Stimulated activated CD8-positive, alpha-beta memory T cell treated with anti-CD3 and anti-CD28 coated beads, Interleukin-15, amount 100 ng/mL, for 1 hour (primary cell): Measurements from ENCODE around the gene NDUFV1.
A peak's percentile ranks its signal among the peaks of the same experiment; 100 is the strongest.
"Not testable (repeated sequence)": the region's sequence is repeated elsewhere in the genome, so short reads cannot be mapped to it uniquely, and the experiment has no call there.

Experiments
- DNase-seq: peaks from one replicate; pipeline ENCODE4 v3.0.0-alpha.2; 2020; ENCODE audit warnings: low read depth

The NDUFV1 gene

DNA sequence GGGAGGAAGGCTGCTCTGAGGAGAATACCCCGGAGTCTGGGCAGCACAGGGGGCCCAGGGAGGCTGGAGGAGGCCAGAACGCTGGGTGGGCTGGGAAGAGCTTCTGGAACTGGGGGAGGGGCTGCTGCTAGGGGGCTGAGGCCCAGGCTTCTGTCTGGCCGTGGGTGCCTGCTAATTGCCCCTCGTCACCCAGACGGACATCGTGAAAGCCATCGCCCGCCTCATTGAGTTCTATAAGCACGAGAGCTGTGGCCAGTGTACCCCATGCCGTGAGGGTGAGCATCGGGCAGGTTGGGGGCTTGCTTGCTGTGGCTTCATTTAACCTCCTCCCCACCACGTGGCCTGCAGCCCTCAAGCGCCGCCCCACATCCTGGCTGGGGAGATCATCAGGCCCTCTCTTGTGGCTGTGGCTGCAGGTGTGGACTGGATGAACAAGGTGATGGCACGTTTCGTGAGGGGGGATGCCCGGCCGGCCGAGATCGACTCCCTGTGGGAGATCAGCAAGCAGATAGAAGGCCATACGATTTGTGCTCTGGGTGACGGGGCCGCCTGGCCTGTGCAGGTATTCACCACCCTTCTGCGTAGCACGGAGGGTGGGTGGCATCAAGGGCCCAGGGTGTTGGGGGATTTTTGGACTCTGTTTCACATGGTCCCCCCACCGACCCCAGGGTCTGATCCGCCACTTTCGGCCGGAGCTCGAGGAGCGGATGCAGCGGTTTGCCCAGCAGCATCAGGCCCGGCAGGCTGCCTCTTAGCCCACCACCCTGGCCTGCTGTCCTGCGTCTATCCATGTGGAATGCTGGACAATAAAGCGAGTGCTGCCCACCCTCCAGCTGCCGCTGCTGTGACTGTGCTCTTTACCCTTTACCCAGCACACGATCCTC, 5.2 kb downstream of the NDUFV1 start:
- no peak for DNase-seq

DNA sequence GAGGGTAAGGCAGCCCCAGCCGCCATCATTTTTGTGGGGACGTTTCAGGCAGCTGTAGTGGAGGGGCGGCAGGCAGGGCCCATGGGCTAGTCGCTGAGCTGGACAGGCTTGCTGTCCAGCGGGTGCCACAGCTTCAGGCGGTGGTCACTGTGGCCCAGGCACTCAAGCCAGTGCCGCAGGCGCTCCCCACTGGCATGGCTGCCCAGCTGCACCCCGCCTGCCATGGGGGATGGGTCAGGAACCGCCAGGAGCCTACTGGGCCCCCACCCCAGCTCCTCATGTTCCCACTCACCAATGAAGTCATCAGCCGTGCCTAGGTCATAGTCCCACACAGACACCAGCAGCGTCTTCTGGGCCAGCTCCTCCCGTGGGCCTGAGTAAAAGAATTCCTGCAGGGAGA, 6.0 kb downstream of the NDUFV1 start:
- no peak for DNase-seq

- no peak for DNase-seq
Measured at GRCh38 chr11:67613313-67613959, 6.7 kb downstream of the NDUFV1 start.

GRCh38 chr11:67613960-67614715, 7.4 kb downstream of the NDUFV1 start:
- peak; percentile 68 for DNase-seq

GRCh38 chr11:67614730-67615714, 8.3 kb downstream of the NDUFV1 start:
- DNase-seq = no peak

DNA sequence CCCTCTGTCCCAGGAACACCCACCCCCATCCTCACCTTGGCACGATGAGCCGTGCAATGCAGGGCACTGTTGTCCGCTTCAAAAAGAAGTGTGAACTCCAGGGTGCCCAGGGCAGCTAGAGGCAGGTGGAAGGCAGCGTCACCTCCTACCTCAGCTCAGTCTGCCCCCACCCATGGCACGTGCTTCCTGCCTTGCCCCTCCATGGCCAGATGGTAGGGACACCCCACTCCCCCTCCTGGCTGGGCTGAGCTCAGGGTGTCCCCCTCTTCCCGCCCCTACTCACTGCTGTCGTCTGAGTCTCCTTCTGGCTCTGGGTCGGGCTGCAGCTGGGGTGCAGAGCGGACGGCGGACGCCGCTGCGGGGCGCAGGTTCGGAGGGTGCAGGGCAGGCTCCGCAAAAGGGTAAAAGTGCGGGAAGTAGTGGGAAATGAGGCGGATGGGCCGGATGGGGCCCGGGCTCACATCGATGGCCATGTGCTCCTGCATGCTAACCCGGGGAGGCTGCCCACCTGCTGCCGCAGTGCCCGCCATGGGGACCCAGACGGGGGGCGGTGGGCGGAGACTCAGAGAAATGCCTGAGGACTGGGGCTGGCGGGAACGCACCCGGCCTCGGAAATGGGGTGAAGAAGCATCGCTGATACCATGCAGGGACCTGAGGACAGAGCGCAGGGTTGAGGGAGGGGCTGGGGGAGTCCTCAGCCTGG, 9.1 kb downstream of the NDUFV1 start:
- no peak for DNase-seq

- DNase-seq = no peak
Measured at GRCh38 chr11:67616431-67617242, 9.9 kb downstream of the NDUFV1 start.

- no peak for DNase-seq
Measured at GRCh38 chr11:67617243-67617953, 10.7 kb downstream of the NDUFV1 start.

GRCh38 chr11:67618901-67619659, 12.3 kb downstream of the NDUFV1 start:
- not testable (repeated sequence) for DNase-seq

DNA sequence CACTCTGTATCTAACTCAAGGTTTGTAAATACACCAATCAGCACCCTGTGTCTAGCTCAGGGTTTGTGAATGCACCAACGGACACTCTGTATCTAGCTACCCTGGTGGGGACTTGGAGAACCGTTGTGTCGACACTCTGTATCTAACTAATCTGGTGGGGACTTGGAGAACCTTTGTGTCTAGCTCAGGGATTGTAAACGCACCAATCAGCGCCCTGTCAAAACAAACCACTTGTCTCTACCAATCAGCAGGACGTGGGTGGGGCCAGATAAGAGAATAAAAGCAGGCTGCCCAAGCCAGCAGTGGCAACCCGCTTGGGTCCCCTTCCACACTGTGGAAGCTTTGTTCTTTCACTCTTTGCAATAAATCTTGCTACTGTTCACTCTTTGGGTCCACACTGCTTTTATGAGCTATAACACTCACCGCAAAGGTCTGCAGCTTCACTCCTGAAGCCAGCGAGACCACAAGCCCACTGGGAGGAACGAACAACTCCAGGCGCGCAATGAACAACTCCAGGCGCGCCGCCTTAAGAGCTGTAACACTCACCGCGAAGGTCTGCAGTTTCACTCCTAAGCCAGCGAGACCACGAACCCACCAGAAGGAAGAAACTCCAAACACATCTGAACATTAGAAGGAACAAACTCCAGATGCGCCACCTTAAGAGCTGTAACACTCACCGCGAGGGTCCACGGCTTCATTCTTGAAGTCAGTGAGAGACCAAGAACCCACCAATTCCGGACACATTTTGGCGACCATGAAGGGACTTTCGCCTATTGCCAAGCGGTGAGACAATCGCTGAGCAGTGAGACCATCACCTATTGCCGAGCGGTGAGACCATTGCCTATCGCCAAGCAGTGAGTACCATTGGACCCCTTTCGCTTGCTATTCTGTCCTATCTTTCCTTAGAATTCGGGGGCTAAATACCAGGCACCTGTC, 13.2 kb downstream of the NDUFV1 start:
- not testable (repeated sequence) for DNase-seq

DNA sequence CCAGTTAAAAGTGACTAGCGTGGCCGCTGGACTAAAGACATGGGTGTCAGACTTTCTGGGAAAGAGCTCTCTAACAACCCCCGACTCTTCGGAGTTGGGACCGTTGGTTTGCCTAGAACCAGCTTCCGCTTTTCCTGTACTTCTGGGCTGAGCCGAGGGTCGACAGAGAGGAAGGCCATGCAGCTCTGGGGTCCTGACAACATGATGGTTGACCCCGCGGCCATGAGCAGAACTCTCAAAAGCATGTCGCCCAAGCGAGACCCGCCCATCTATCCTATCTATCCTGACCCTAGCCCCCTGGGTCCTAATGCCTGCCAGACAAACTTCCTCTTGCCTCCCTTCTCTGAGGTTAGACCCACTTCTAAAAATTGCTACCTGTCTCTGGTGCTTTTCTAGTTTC, 13.9 kb downstream of the NDUFV1 start:
- not testable (repeated sequence) for DNase-seq

DNA sequence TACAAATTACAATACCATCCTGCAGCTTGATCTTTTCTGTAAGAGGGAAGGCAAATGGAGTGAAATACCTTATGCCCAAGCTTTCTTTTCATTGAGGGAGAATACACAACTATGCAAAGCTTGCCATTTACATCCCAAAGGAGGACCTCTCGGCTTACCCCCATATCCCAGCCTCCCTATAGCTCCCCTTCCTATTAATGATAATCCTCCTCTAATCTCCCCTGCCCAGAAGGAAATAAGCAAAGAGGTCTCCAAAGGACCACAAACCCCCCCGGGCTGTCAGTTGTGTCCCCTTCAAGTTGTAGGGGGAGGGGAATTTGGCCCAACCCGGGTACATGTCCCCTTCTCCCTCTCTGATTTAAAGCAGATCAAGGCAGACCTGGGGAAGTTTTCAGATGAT, 15.2 kb downstream of the NDUFV1 start:
- DNase-seq = not testable (repeated sequence)

- DNase-seq = not testable (repeated sequence)
Measured at GRCh38 chr11:67622905-67623304, 16.2 kb downstream of the NDUFV1 start.

DNA sequence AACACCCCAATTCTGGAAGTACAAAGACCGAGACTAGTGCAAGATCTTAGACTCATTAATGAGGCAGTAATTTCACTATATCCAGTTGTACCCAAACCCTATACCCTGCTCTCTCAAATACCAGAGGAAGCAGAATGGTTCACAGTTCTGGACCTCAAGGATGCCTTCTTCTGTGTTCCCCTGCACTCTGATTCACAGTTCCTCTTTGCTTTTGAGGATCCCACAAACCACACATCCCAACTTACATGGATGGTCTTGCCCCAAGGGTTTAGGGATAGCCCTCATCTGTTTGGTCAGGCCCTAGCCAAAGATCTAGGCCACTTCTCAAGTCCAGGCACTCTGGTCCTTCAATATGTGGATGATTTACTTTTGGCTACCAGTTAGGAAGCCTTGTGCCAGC, 17.1 kb downstream of the NDUFV1 start:
- DNase-seq = not testable (repeated sequence)

GRCh38 chr11:67626131-67626833, 19.5 kb downstream of the NDUFV1 start:
- not testable (repeated sequence) for DNase-seq

DNA sequence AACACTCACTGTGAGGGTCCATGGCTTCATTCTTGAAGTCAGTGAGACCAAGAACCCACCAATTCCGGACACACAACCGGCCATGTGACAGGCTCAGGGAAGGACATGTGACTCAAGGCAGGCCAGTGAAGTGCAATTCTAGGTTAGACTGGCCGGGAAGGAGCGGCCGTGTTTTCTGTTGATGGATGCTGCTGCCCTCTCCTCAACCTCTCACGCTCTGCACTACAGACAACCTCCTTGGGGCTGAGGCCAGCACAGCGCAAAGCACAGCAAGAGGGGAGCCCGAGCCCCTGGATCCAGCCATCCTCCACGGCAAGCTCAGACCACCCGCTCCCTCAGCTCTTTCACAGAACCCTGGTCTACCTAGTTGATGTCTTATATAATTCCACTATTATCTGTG, 20.2 kb downstream of the NDUFV1 start:
- DNase-seq = no peak

DNA sequence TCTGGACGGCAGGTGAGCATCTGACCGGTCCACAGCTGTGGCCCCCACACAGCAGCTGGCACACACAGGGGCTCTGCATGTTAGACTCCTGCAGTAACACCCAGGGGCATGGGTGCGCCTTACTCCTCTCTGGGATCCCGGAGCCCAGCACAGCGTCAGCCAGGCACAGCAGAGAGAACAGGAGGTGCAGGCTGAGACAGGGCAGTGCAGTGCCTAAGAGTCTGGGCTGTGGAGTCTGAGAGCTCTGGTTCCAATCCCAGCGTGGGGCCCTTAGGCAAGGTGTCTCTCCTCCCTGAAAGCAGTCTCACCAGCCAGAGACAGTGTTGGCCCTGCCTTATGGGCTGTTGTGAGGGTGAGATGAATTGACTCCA, 20.7 kb downstream of the NDUFV1 start:
- DNase-seq = no peak
